GM21360 (cell line): ENCODE results near the gene QSOX1.
"Not testable (repeated sequence)": the region's sequence is repeated elsewhere in the genome, so short reads cannot be mapped to it uniquely, and the experiment has no call there.

Source experiments
- ATAC-seq: cut with Tn5 transposase; IDR thresholded peaks from one replicate; pipeline ENCODE4 v1.9.1; 2021; ENCODE audit warnings: mild to moderate bottlenecking, moderate library complexity; ENCODE audit not compliant: unreplicated experiment

The QSOX1 gene

DNA sequence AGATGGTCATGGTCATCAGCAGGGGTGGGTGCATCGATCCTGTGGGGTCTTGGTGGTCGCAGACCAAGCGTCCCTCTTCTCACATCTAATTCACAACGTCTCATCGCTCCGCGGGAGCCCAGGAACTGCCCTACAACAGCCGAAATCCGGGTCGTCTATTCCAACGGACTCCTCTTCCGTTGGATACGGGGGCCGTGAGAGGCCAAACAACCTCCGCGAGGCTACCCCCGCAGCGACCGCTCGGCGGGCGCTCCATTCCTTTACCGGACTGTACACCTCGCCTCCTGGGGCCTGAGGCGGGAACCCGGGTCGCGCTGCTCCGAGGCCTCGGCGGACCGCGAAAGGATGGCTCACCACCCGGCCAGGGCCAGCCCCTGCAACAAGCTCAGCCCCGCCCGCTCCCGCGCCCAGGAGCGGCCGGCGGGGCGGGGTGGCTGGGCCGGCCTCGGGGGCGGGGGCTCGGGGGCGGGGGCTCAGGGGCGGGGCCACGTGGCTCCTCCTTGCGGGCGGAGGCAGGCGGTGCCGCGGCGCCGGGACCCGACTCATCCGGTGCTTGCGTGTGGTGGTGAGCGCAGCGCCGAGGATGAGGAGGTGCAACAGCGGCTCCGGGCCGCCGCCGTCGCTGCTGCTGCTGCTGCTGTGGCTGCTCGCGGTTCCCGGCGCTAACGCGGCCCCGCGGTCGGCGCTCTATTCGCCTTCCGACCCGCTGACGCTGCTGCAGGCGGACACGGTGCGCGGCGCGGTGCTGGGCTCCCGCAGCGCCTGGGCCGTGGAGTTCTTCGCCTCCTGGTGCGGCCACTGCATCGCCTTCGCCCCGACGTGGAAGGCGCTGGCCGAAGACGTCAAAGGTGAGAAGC is at the start of gene QSOX1:
TSS of gene QSOX1 (plus strand) at position 545 of the 857 bp plus-strand sequence. CDS start at position 584, 39 bp downstream.
- peak; percentile 88 for ATAC-seq

- ATAC-seq: no peak
Measured at GRCh38 chr1:180112091-180112490, 42.6 kb upstream of the QSOX1 start.

DNA sequence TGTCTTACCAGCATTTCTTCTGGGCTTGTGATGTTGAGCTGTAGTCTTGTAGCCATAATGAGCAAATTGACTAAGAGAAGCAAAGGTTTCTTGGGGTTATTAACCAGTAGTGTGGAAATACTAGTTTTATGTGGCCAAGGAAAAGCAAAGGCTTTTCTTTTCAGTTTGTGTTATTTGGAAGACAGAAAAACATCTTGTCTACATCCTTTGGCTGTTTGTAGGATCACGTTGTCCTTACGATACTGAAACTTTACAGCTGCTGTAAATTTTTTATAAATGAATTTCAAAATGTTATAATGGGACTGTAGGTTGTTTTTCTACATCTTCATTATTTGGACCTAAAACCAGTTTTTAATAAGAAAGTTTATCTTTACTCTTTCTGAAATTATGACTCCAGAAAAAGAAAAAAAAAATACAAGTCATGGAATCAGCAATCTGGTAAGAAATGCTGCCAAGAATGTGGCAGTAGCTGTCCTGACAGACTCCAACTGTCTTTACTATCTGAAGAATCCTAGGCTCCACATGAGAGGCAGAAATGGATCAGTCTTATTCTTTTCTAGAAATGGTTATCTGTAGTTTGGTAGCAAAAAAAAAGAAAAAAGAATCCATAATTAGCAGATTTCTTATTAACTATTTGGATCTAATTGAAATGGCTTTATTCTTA is 41.6 kb upstream of the QSOX1 start:
- no peak for ATAC-seq

DNA sequence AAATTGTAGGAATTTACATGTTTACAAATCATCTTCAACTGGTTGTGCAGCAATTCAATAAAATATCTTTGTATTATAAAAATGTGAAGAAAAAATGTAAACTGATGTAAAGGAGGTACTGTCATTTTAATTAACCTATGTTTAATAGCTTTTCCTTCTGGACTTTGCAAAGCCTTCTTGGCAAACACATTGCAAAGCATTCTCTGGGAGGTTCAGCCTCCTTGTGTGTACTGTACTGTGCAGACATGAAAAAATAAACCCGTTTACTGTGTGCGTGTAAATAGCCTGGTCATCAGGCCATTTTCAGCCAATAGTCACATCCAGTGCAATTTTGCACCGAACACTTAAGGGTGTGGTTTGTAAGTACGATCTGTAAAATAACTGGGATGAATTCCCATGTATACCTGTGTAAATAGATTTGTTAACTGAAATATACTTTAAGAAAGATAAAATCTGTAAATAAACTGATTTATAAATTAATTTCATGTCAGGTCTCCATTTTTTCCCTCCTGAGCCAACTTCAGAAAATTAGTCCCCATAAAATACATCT is 40.2 kb upstream of the QSOX1 start:
- no peak for ATAC-seq

DNA sequence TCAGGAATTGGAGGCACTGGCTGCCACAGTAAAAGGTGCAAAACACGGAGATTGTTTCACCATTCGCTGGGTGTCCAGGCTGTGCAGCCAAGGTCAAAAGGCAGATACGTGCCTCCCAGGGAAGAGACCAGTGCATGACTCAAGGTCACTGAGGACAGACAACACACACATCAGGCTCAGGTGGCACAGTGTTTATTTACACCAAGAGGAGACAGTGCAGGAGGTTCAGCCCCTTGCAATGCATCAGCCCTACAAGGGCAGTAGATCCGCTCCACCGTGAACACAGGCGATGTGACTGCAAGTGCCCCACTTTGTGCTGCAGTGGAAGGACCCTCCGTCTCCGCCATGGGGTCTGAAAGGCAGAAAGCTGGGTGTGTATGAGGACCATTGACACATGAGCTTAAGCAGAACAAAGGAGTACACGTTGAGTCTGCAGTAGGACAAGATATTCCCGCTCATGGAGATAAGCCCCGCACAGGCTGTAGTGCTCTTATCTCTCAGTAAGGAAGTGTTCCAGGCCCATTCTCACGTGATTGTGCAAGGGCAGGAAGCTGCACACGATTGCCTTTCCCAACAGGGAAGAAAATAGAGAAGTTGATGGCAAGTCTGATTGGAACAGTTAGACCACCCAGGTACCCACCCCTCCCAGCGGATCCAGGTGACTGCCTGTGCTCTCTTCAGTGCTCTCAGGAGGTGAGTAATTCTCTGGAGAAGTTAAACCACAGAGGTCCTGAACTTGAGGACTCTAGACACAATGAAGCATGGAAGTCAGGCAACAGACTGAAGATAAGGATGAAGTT is 37.5 kb upstream of the QSOX1 start:
- ATAC-seq: no peak

DNA sequence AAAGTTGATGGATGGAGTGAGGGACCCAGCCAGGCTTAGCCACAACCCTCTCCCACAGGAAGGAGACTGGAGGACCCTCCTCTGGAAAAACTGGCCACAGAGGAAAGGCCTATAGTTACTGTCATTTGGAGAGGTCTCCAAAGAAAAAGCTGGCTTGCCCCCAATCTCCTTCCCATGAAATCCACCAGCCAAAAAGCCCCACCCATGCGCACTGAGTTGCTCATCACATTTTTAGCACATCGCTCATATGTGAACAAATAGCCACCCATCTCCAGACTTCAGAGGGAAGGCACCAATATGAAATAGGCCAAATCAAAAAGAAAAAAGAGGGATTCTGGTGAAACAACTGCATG is 36.9 kb upstream of the QSOX1 start:
- ATAC-seq: no peak

GRCh38 chr1:180119837-180120236 is 34.8 kb upstream of the QSOX1 start:
- ATAC-seq: no peak

GRCh38 chr1:180123463-180123936 is 31.2 kb upstream of the QSOX1 start:
- ATAC-seq: no peak

GRCh38 chr1:180130651-180131050 is 24.0 kb upstream of the QSOX1 start:
- ATAC-seq: no peak

- ATAC-seq: no peak
Measured at GRCh38 chr1:180131510-180131909, 23.2 kb upstream of the QSOX1 start.

- no peak for ATAC-seq
Measured at GRCh38 chr1:180133193-180133592, 21.5 kb upstream of the QSOX1 start.

- ATAC-seq: not testable (repeated sequence)
Measured at GRCh38 chr1:180133688-180134087, 21.0 kb upstream of the QSOX1 start.

DNA sequence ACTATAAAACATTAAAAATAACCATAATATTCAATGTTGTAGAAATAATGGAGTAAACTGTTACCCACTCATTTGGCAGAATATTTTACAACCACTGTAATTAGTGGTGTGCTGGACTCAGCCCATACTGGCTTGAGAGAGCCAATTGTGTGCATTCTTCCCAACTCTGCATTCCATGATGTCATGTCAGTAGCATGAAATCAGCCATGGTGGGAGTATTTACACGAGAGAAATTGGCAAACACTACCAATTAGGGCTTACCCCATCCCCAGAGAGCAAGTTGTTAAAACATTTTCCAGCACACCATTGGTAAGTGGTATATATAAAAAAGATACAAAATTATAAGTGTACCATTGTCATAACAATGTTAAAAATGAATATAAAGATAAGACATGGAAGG is 19.1 kb upstream of the QSOX1 start:
- ATAC-seq: no peak

DNA sequence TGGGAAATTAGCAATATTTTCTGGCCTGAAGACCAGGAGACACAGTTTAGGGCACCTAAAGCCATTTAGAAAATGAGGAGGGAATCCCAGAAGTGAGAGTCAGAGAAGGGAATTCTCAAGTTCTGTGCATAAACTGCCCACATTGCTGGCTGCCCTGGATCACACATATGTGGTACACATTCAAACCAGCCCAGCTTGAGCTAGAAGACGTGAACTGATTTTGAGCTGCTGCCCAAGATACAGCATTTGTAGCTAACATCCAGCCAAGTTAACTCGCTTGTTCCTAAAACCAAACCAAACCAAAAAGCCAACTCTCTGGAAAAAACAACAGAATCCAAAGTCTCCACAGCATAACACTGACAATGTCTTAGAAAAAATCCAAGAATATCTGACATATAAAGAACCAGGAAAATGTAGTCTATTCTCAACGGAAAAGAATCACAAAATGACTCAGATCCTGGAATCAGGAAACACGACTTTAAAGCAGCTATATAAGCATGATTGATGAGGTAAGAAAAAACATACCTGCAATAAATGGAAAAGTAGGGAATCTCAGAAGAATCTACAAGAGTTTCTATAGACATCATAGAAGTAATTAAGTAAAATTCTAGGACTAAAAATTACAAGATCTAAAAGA is 18.2 kb upstream of the QSOX1 start:
- ATAC-seq: no peak

GRCh38 chr1:180136968-180137356 is 17.7 kb upstream of the QSOX1 start:
- ATAC-seq: no peak

DNA sequence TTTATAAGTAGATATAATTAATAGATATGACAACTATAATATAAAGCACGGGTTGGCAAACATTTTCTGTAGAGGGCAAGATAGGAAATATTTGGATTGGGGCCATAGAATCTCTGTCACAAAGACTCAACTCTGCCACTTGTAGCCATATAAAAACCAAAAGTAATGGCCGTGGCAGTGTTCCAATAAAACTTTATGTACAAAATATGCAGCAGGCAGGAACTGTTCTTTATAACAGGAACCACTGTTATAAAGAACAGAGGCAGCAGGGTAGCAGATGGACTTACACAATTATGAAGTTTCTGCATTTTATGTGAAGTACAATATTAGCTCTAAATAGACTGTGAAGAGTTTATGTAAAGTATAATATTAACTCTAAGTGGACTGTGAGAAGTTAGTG is 16.9 kb upstream of the QSOX1 start:
- no peak for ATAC-seq

GRCh38 chr1:180141381-180141934 is 13.2 kb upstream of the QSOX1 start:
- ATAC-seq: no peak

GRCh38 chr1:180143359-180143758 is 11.3 kb upstream of the QSOX1 start:
- ATAC-seq: no peak

- ATAC-seq: no peak
Measured at GRCh38 chr1:180144659-180145357, 9.9 kb upstream of the QSOX1 start.

DNA sequence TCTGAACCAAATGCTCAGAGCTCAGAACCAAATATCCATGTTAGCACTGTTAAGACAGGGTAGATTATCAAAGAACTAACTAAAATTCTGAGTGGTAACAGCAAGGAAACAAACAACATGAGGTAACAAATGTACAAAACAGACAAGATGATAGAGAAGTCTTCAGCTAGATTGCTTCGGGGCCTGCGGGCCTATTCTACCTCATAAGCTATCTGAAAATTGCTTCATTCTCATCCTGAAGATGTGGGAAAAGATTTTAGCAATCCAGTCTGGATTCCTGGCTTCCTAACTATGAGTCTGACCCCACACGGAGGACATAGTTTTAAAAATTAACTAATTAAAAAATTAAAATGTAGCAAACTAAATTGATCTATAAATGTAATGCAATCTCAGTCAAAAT is 9.2 kb upstream of the QSOX1 start:
- no peak for ATAC-seq
